ENCODE results near the gene SAA2. TPM values are rescaled to one million over a fixed set of nuclear protein-coding genes. Genes with fewer than 3 reads are reported as not detected.

Gene SAA2
- not detected in 3 replicates for total RNA-seq
- long read RNA-seq: 0 reads

- no peak for DNase-seq (ENCODE audit: low spot score)
- H3K4me3 Mint-ChIP-seq (ENCODE audit: unreplicated experiment): no peak within 1 kb of the TSS
- H3K9me3 Mint-ChIP-seq (ENCODE audit: low read depth): peaks cover 4% of the 10 kb centered on the region
- peaks cover 2% of the 10 kb centered on the region for H3K36me3 Mint-ChIP-seq (ENCODE audit: low read depth)
- no peak within 1 kb of the TSS for H3K27ac Mint-ChIP-seq (ENCODE audit: unreplicated experiment)
- no peaks in the 10 kb centered on the region for H3K27me3 Mint-ChIP-seq (ENCODE audit: low read depth)
- peaks cover 4% of the 10 kb centered on the region for H3K4me1 Mint-ChIP-seq (ENCODE audit: low read depth)
- no peak for TF ChIP-seq CTCF (IDR thresholded peaks at IDR 0.05)
Measured at GRCh38 chr11:18248561-18248960, at the start of gene SAA2. SAA2 (minus strand) TSS chr11:18248668; CDS start chr11:18248011, 657 bp downstream.

- Mint-ChIP-seq H3K4me1 (ENCODE audit: low read depth) (peaks cover 3% of the 10 kb centered on the region), H3K36me3 (ENCODE audit: low read depth) (peaks cover 51% of the 10 kb centered on the region), H3K9me3 (ENCODE audit: low read depth) (no peaks in the 10 kb centered on the region), H3K4me3 (ENCODE audit: unreplicated experiment) (no peak overlapping the region), H3K27me3 (ENCODE audit: low read depth) (no peaks in the 10 kb centered on the region), H3K27ac (ENCODE audit: unreplicated experiment) (no peak overlapping the region)
- no peak for DNase-seq (ENCODE audit: low spot score)
- no peak for TF ChIP-seq CTCF (IDR thresholded peaks at IDR 0.05)
Measured at GRCh38 chr11:18295316-18295715, 46.8 kb upstream of the SAA2 start.

- H3K4me3 Mint-ChIP-seq (ENCODE audit: unreplicated experiment): no peak overlapping the region
- H3K4me1 Mint-ChIP-seq (ENCODE audit: low read depth): peaks cover 3% of the 10 kb centered on the region
- H3K27me3 Mint-ChIP-seq (ENCODE audit: low read depth): no peaks in the 10 kb centered on the region
- H3K27ac Mint-ChIP-seq (ENCODE audit: unreplicated experiment): no peak overlapping the region
- no peak for DNase-seq (ENCODE audit: low spot score)
- no peaks in the 10 kb centered on the region for H3K9me3 Mint-ChIP-seq (ENCODE audit: low read depth)
- TF ChIP-seq CTCF (IDR thresholded peaks at IDR 0.05): no peak
- peaks cover 53% of the 10 kb centered on the region for H3K36me3 Mint-ChIP-seq (ENCODE audit: low read depth)
Measured at GRCh38 chr11:18294862-18295261, 46.4 kb upstream of the SAA2 start.

GRCh38 chr11:18288911-18289310 is 40.4 kb upstream of the SAA2 start:
- Mint-ChIP-seq H3K27ac (ENCODE audit: unreplicated experiment) (no peak overlapping the region), H3K27me3 (ENCODE audit: low read depth) (no peaks in the 10 kb centered on the region), H3K36me3 (ENCODE audit: low read depth) (peaks cover 47% of the 10 kb centered on the region), H3K4me3 (ENCODE audit: unreplicated experiment) (no peak overlapping the region), H3K4me1 (ENCODE audit: low read depth) (no peaks in the 10 kb centered on the region), H3K9me3 (ENCODE audit: low read depth) (no peaks in the 10 kb centered on the region)
- DNase-seq (ENCODE audit: low spot score): no peak
- TF ChIP-seq CTCF (IDR thresholded peaks at IDR 0.05): no peak

- Mint-ChIP-seq H3K4me3 (ENCODE audit: unreplicated experiment) (no peak overlapping the region), H3K36me3 (ENCODE audit: low read depth) (peaks cover 48% of the 10 kb centered on the region), H3K27ac (ENCODE audit: unreplicated experiment) (no peak overlapping the region), H3K27me3 (ENCODE audit: low read depth) (no peaks in the 10 kb centered on the region), H3K4me1 (ENCODE audit: low read depth) (no peaks in the 10 kb centered on the region), H3K9me3 (ENCODE audit: low read depth) (no peaks in the 10 kb centered on the region)
- no peak for TF ChIP-seq CTCF (IDR thresholded peaks at IDR 0.05)
- DNase-seq (ENCODE audit: low spot score): no peak
Measured at GRCh38 chr11:18285841-18286240, 37.4 kb upstream of the SAA2 start.
